ENCODE data around the gene LTC4S. TPM values are rescaled to one million over a fixed set of nuclear protein-coding genes. Genes with fewer than 3 reads are reported as not detected.

The LTC4S gene
- total and polyA plus RNA-seq, 2 donors (not counting 3 experiments of a cell fraction or from before 2014, with no cell fraction given), result 0.95 to 6.3 TPM

DNA sequence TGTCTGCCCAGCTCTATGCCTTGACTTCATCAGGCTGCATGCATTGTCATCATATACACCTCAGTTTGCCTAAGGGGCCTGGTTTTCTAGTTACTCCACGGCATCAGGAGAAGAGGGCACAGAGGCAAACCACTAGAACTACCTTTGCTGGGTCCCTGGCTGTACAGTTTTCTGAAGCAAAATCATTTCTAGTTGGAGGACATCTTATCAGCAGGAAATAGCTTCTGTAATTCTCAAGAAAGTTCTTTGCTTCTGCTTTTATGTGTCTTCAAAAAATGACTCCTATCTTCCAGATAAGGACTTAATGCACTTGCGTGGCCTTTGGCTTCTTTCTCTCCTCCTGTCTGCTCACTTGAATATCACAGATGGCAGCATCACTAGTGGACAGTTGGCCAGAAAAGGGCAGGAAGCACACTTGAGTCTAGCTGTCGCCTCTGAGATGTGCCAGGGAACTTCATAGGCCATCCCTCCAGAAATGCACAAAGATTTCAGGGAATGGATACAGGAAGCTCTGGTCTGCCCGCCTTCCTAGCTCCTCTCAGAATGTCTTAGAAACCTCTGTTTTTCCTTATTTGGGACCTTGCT, 22.4 kb upstream of the LTC4S start:
- H3K4me1 ChIP-seq (ENCODE audit: control insufficient read depth, extremely low read depth, insufficient read depth, low read length), result peaks cover 11% of the 10 kb centered on the region
- no peak overlapping the region for H3K27ac ChIP-seq (ENCODE audit: insufficient read depth, low read depth, low read length)
- H4K20me1 ChIP-seq (replicated peaks; ENCODE audit: control insufficient read depth, extremely low read depth, insufficient read depth, low read length), result no peaks in the 10 kb centered on the region
- no peaks in the 10 kb centered on the region for H3K9me1 ChIP-seq (replicated peaks; ENCODE audit: control insufficient read depth, extremely low read depth, insufficient read depth, low read length)
- H3K79me2 ChIP-seq (ENCODE audit: control insufficient read depth, insufficient read depth, low read length), result peaks cover 25% of the 10 kb centered on the region
- intact Hi-C loops (cut with micrococcal nuclease) (no loop called here), dilution Hi-C loops (cut with MboI; ENCODE audit: extremely low pct_ligation_motif_present, low sequenced_read_pairs) (no loop called here)
- H2AFZ ChIP-seq (ENCODE audit: low read depth, low read length), result no peak overlapping the region
- H3K36me3 ChIP-seq (ENCODE audit: control insufficient read depth in 2 of 2, extremely low read depth in 1 of 2, insufficient read depth in 2 of 2, low read length in 2 of 2), result peaks cover 8 to 27% of the 10 kb centered on the region in 2 experiments
- TF ChIP-seq GATA2 (IDR thresholded peaks at IDR 0.05; ENCODE audit: insufficient read depth, insufficient read length, low read depth, low read length), result no peak
- TF ChIP-seq FOS (IDR thresholded peaks at IDR 0.05; ENCODE audit: borderline replicate concordance, insufficient read depth, low read length), result no peak
- TF ChIP-seq, protein P1, sequence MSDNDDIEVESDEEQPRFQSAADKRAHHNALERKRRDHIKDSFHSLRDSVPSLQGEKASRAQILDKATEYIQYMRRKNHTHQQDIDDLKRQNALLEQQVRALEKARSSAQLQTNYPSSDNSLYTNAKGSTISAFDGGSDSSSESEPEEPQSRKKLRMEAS (IDR thresholded peaks at IDR 0.05; ENCODE audit: insufficient read depth, insufficient read length), result no peak
- TF ChIP-seq POLR2A (IDR thresholded peaks at IDR 0.05; ENCODE audit: low read depth, low read length), result no peak
- TF ChIP-seq EZH2 (IDR thresholded peaks at IDR 0.05; ENCODE audit: borderline replicate concordance, low read depth, low read length, severe bottlenecking), result no peak
- TF ChIP-seq MYC (IDR thresholded peaks at IDR 0.05; ENCODE audit: low read depth, low read length), result no peak
- TF ChIP-seq POLR2AphosphoS5 (IDR thresholded peaks at IDR 0.05; ENCODE audit: insufficient read depth, low read depth, low read length), result no peak
- no peak for TF ChIP-seq JUN (IDR thresholded peaks at IDR 0.05; ENCODE audit: borderline replicate concordance, insufficient read depth, insufficient read length, low read depth)
- TF ChIP-seq, protein P2, sequence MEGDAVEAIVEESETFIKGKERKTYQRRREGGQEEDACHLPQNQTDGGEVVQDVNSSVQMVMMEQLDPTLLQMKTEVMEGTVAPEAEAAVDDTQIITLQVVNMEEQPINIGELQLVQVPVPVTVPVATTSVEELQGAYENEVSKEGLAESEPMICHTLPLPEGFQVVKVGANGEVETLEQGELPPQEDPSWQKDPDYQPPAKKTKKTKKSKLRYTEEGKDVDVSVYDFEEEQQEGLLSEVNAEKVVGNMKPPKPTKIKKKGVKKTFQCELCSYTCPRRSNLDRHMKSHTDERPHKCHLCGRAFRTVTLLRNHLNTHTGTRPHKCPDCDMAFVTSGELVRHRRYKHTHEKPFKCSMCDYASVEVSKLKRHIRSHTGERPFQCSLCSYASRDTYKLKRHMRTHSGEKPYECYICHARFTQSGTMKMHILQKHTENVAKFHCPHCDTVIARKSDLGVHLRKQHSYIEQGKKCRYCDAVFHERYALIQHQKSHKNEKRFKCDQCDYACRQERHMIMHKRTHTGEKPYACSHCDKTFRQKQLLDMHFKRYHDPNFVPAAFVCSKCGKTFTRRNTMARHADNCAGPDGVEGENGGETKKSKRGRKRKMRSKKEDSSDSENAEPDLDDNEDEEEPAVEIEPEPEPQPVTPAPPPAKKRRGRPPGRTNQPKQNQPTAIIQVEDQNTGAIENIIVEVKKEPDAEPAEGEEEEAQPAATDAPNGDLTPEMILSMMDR (IDR thresholded peaks at IDR 0.05; ENCODE audit: extremely low read depth in 1 of 2, insufficient read depth in 1 of 2, low read depth in 1 of 2, low read length in 2 of 2), result no peak
- no peak overlapping the region for H3K9ac ChIP-seq (replicated peaks; ENCODE audit: extremely low read depth, insufficient read depth, low read length)
- ChIA-PET POLR2A (no interaction called here), CTCF (interaction anchor here (2.1 kb wide), 1 partner anchor 8 kb away, joined by 10 read pairs; no protein-coding TSS in a partner anchor)
- no peaks in the 10 kb centered on the region for H3K27me3 ChIP-seq (ENCODE audit: control insufficient read depth in 2 of 2, insufficient read depth in 2 of 2, low read length in 2 of 2)
- H3K4me3 ChIP-seq (replicated peaks in 1 of 3; ENCODE audit: insufficient read depth in 1 of 3, low read depth in 1 of 3, low read length in 3 of 3), result no peak overlapping the region
- no TSS peak for BruUV-seq (replicated peaks)
- FAIRE-seq (no peak), DNase-seq (ENCODE audit: low read depth, low spot score) (no peak)
- H3K9me3 ChIP-seq (replicated peaks; ENCODE audit: control insufficient read depth, insufficient read depth, low read length), result no peaks in the 10 kb centered on the region
- H3K4me2 ChIP-seq (ENCODE audit: insufficient read depth, low read length), result no peak overlapping the region

Data from endothelial cell of umbilical vein (primary cell).